GM23338 (cell line): Measurements from ENCODE around the gene TCERG1. TPM values are rescaled to one million over a fixed set of nuclear protein-coding genes. Genes with fewer than 3 reads are reported as not detected.

Source experiments
- ATAC-seq: fragments of 200-7000 bp; cut with Tn5 transposase; 3 replicates; pipeline ENCODE4 v1.9.1; 2020
- DNase-seq: peaks from one replicate; pipeline ENCODE4 v3.0.0-alpha.2; 2015; ENCODE audit warnings: low spot score
- H2AFZ ChIP-seq: fragments of 200-600 bp; sonication (generic); 2 replicates; pipeline ENCODE4 v1.8.0; 2016; ENCODE audit warnings: antibody characterized with exemption, mild to moderate bottlenecking, moderate library complexity
- H3F3A ChIP-seq: fragments of 200-600 bp; sonication (generic); replicated peaks from 2 replicates; pipeline ENCODE4 v1.8.0; 2017; ENCODE audit warnings: antibody characterized with exemption, mixed run types, low read depth
- H3K27ac ChIP-seq: fragments of 200-600 bp; sonication (generic); 2 replicates; pipeline ENCODE4 v1.6.1; 2016; ENCODE audit warnings: low read depth
- H3K27me3 ChIP-seq: fragments of 200-600 bp; sonication (generic); 2 replicates; pipeline ENCODE4 v1.8.0; 2016; ENCODE audit warnings: mild to moderate bottlenecking, mixed run types, moderate library complexity; ENCODE audit not compliant: insufficient read depth
- H3K36me3 ChIP-seq: fragments of 200-600 bp; sonication (generic); 2 replicates; pipeline ENCODE4 v1.8.0; 2016; ENCODE audit warnings: mild to moderate bottlenecking; ENCODE audit not compliant: insufficient read depth
- H3K4me1 ChIP-seq: fragments of 200-600 bp; sonication (generic); 2 replicates; pipeline ENCODE4 v1.8.0; 2016; ENCODE audit warnings: mild to moderate bottlenecking, moderate library complexity; ENCODE audit not compliant: insufficient read depth
- H3K4me2 ChIP-seq: fragments of 200-600 bp; sonication (generic); 2 replicates; pipeline ENCODE4 v1.7.1; 2017; ENCODE audit warnings: mixed run types
- H3K4me3 ChIP-seq: fragments of 200-600 bp; sonication (generic); 2 replicates; pipeline ENCODE4 v1.6.1; 2016; ENCODE audit warnings: mixed run types
- H3K79me2 ChIP-seq: fragments of 200-600 bp; sonication (generic); replicated peaks from 2 replicates; pipeline ENCODE4 v1.8.0; 2017; ENCODE audit warnings: mild to moderate bottlenecking; ENCODE audit not compliant: insufficient read depth
- H3K9me2 ChIP-seq: fragments of 200-600 bp; sonication (generic); 2 replicates; pipeline ENCODE4 v1.8.0; 2017; ENCODE audit not compliant: insufficient read depth
- H4K20me1 ChIP-seq: fragments of 200-600 bp; sonication (generic); replicated peaks from 2 replicates; pipeline ENCODE4 v1.8.0; 2017; ENCODE audit warnings: mild to moderate bottlenecking; ENCODE audit not compliant: insufficient read depth
- H3K27ac Mint-ChIP-seq: 2 replicates; pipeline ENCODE4 v1.8.0; 2020; ENCODE audit warnings: inconsistent platforms, mild to moderate bottlenecking, moderate library complexity, mixed read lengths
- H3K27me3 Mint-ChIP-seq: 3 replicates; pipeline ENCODE4 v1.8.0; 2022; ENCODE audit warnings: low read depth, mild to moderate bottlenecking, moderate library complexity, mixed read lengths, inconsistent platforms; ENCODE audit not compliant: insufficient read depth, poor library complexity
- H3K36me3 Mint-ChIP-seq: 3 replicates; pipeline ENCODE4 v1.8.0; 2021; ENCODE audit warnings: low read depth, mild to moderate bottlenecking, inconsistent platforms, moderate library complexity, mixed read lengths
- H3K4me1 Mint-ChIP-seq: 3 replicates; pipeline ENCODE4 v1.8.0; 2020; ENCODE audit warnings: mild to moderate bottlenecking, inconsistent platforms, mixed read lengths
- H3K4me3 Mint-ChIP-seq: 3 replicates; pipeline ENCODE4 v1.8.0; 2021; ENCODE audit warnings: moderate library complexity, mild to moderate bottlenecking, inconsistent platforms, mixed read lengths
- H3K9me3 Mint-ChIP-seq: 3 replicates; pipeline ENCODE4 v1.8.0; 2020; ENCODE audit warnings: moderate library complexity, mild to moderate bottlenecking, inconsistent platforms, mixed read lengths
- CTCF ChIP-seq, 2 experiments: fragments of 200-600 bp in 1 of 2; sonication (generic) in 1 of 2; conservative IDR thresholded peaks; 2 replicates each; pipeline versions ENCODE4 v1.5.1 to v1.6.1; 2016 to 2017; ENCODE audit warnings: antibody characterized with exemption in 2 of 2, low read depth in 2 of 2, mild to moderate bottlenecking in 2 of 2, moderate library complexity in 1 of 2
- ETS1 ChIP-seq: IDR thresholded peaks from 2 replicates; pipeline ENCODE4 v1.6.1; 2016; ENCODE audit warnings: antibody characterized with exemption
- EZH2phosphoT487 ChIP-seq: fragments of 200-600 bp; sonication (generic); IDR thresholded peaks from one replicate; pipeline ENCODE4 v1.8.1; 2018; ENCODE audit warnings: antibody characterized with exemption; ENCODE audit not compliant: unreplicated experiment
- JUNB ChIP-seq: IDR thresholded peaks from one replicate; pipeline ENCODE4 v1.6.1; 2016; ENCODE audit warnings: antibody characterized with exemption; ENCODE audit not compliant: unreplicated experiment
- POLR2AphosphoS5 ChIP-seq: IDR thresholded peaks from 2 replicates; pipeline ENCODE4 v1.6.1; 2016; ENCODE audit warnings: antibody characterized with exemption, low read depth
- ZNF114 ChIP-seq: fragments of 250-450 bp; sonication (Bioruptor Pico); IDR thresholded peaks from 2 replicates; pipeline ENCODE4 v1.5.0; 2020; ENCODE audit warnings: mild to moderate bottlenecking, moderate library complexity
- polyA plus RNA-seq: library from polyadenylated mRNA; unstranded; fragments of >200 nt; fragmentation: Nextera tagmentation; extraction: Ambion mirVana; gene quantifications from 2 replicates; pipeline ENCODE4 v1.2.1, GENCODE V29; 2016
- total RNA-seq: library from RNA; depleted of rRNA; stranded (reverse); fragments of >200 nt; shearing (Covaris generic); gene quantifications from 2 replicates; pipeline ENCODE4 v1.2.3, GENCODE V29; 2014

The TCERG1 gene
- total and polyA plus RNA-seq, 2 experiments from 2014 or later, result 127 to 178 TPM

- Histone ChIP-seq H2AFZ (no peak overlapping the region), H3K4me3 (no peak overlapping the region), H3K27ac (no peak overlapping the region), H3K9me2 (no peaks in the 10 kb centered on the region), H3K27me3 (no peaks in the 10 kb centered on the region), H3K36me3 (peaks cover 48% of the 10 kb centered on the region), H3K4me2 (no peak overlapping the region), H3K4me1 (no peaks in the 10 kb centered on the region), H3K79me2 (peaks cover 90% of the 10 kb centered on the region), H3F3A (no peaks in the 10 kb centered on the region), H4K20me1 (peaks cover 35% of the 10 kb centered on the region)
- Mint-ChIP-seq H3K27me3 (peaks cover 2% of the 10 kb centered on the region), H3K27ac (no peak overlapping the region), H3K36me3 (peaks cover 63% of the 10 kb centered on the region), H3K4me3 (no peak overlapping the region), H3K4me1 (peaks cover 3% of the 10 kb centered on the region; the same call in 1 of the 3 replicates), H3K9me3 (no peaks in the 10 kb centered on the region)
- DNase-seq (no peak), ATAC-seq (no peak)
- TF ChIP-seq EZH2phosphoT487 (no peak), ZNF114 (CRISPR knock-in tag) (no peak), POLR2AphosphoS5 (no peak)
Measured at GRCh38 chr5:146463446-146463845, 16.3 kb downstream of the TCERG1 start.

GRCh38 chr5:146466521-146467349, 19.6 kb downstream of the TCERG1 start:
- H3K27me3 ChIP-seq, result no peaks in the 10 kb centered on the region
- Mint-ChIP-seq H3K36me3 (peaks cover 59% of the 10 kb centered on the region), H3K9me3 (no peaks in the 10 kb centered on the region), H3K27ac (no peak overlapping the region), H3K4me3 (no peak overlapping the region), H3K4me1 (peaks cover 3% of the 10 kb centered on the region; the same call in 1 of the 3 replicates), H3K27me3 (no peaks in the 10 kb centered on the region)
- peaks cover 29% of the 10 kb centered on the region for H4K20me1 ChIP-seq
- H3K4me2 ChIP-seq, result no peak overlapping the region
- ATAC-seq (no peak), DNase-seq (peak; percentile 21)
- no peak overlapping the region for H3K4me3 ChIP-seq
- no peaks in the 10 kb centered on the region for H3K4me1 ChIP-seq
- no peaks in the 10 kb centered on the region for H3F3A ChIP-seq
- H3K79me2 ChIP-seq, result peaks cover 69% of the 10 kb centered on the region
- TF ChIP-seq POLR2AphosphoS5, result no peak
- no peak for TF ChIP-seq ETS1
- TF ChIP-seq JUNB, result no peak
- TF ChIP-seq CTCF (conservative IDR thresholded peaks at IDR 0.05; ENCODE audit: low read depth in 2 of 2), result peak in 1 of 2 experiments; percentile 60; a peak in 3 of 4 replicates
- H2AFZ ChIP-seq, result no peak overlapping the region
- peaks cover 56% of the 10 kb centered on the region for H3K36me3 ChIP-seq
- no peaks in the 10 kb centered on the region for H3K9me2 ChIP-seq
- H3K27ac ChIP-seq, result 0 out of 2 replicates have a peak overlapping the region, but pooled peaks have one; percentile 37
